ENCODE results near the gene ADM2.
"Not testable (repeated sequence)": the region's sequence is repeated elsewhere in the genome, so short reads cannot be mapped to it uniquely, and the experiment has no call there.

ADM2 gene

GRCh38 chr22:50525104-50525857, 43.9 kb downstream of the ADM2 start, which contains the start of gene SCO2:
TSS of gene SCO2 (minus strand) at chr22:50525598. CDS start at chr22:50524411, 1,187 bp downstream.
- DNase-seq (ENCODE audit: low read depth in 2 of 2): peak; percentile 94 to 95

DNA sequence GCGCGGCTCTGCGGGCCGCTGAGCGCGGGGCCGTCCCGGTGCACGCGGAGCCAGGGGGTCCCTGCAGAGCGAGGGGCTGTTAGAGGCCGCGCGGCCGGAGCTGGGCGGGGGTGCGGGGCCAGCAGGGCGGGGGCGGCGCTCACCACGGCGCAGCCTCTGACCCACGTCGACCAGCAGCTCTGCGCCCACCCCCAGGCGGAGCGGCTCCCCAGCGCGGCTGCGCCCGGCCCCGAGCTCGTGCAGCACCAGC, 44.4 kb downstream of the ADM2 start:
- no peak for DNase-seq (ENCODE audit: low read depth in 2 of 2)

DNA sequence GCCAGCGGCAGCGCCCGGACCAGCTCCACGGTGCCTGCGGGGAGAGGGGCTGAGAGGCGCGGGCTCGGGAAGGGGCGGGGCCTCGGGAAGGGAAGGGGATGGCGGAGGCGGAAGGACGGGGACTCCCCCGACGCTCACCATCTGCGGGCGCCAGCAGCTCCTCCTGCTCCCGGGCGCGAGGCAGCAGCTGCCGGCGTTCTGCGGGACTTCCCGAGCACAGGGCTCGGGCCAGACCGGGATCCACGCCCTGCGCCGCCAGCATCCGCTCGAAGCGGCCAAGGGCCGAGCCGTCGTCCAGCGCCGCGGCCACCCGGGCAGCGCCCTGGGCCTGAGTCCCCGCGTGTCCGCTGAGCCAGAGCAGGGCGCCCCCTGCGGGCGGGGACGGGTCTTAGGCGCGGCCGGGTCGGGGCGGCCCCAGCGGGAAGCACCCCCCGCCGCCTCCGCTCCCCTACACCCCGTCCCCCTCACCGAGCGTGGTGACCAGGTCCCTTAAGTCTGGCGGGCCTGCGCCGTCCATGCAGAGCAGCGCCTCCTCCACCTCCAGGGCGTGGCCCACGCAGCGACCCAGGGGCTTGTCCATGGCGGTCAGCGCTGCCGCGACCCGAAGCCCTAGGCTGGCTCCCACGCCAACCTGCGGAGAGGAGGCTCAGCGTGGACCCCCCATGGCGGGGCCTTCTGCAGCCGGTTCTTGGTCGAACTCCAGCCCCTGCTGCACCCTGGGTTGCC, 44.9 kb downstream of the ADM2 start:
- peak; percentile 56 to 62 for DNase-seq (ENCODE audit: low read depth in 2 of 2)

- no peak for DNase-seq (ENCODE audit: low read depth in 2 of 2)
Measured at GRCh38 chr22:50526834-50527801, 45.8 kb downstream of the ADM2 start.

GRCh38 chr22:50527921-50528681, 46.8 kb downstream of the ADM2 start:
- no peak for DNase-seq (ENCODE audit: low read depth in 2 of 2)

- no peak for DNase-seq (ENCODE audit: low read depth in 2 of 2)
Measured at GRCh38 chr22:50528682-50529415, 47.5 kb downstream of the ADM2 start.

DNA sequence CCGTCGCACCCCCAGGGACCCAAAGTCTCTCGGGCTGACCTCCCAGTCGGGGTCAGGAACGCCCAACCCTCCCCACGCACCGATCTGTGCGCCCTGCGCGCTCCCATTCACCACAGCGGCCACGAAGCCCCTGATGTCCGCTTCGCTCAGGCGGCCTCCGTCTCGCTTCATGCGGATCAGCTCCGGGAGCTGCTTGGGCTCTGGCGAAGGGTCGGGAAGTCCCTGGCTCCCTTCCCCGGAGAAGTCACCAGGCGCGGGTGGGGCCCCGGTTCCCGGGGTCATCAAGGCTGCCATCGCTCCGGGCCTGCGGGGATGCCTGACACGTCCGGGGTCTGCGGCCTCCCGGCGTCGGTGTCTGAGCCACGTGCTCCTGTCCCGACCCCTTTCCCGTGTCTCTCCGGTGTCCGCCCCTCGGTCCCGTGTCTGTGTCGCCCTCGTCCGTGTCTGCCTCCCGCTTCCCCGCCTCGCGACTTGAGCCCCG, 48.1 kb downstream of the ADM2 start:
- DNase-seq (ENCODE audit: low read depth in 2 of 2): no peak

DNA sequence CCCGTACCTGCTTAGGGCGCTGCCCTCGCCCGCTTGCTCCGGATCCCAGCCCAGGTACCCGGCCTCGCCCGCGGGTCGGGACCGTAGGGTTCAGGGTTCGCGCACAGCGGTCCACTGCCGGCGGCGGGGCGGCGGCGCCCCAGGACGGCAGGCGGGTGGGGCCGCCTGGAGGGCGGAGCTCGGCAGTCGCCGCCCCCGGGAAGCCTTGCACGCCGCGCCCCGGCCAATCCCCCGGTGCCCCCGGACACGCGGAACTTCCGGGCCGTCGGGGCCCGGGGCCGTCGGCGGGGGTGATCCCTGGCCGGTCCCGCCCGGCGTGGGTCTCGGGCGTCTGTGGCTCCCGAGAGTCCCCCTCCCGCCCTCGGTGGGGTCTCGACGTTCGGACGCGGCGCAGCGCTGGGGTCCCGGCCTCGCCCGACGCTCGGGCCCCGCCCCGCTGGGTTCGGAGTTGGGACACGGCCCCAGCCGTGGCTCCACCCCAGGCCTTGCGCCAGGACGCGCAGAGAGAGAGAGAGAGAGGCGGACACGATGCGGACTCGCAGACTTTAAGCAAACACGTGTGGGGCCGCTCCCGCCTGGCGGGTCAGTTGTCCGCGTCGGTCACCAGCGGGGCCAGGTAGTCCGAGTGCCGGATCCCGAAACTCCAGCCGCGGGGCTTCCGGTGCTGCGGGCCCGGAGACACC, 48.7 kb downstream of the ADM2 start, which contains the start of gene TYMP:
Gene TYMP, minus strand, starts transcription at position 116 of the 683 bp plus-strand sequence. CDS start 303 bp downstream, outside the sequence.
- DNase-seq (ENCODE audit: low read depth in 2 of 2): no peak

DNA sequence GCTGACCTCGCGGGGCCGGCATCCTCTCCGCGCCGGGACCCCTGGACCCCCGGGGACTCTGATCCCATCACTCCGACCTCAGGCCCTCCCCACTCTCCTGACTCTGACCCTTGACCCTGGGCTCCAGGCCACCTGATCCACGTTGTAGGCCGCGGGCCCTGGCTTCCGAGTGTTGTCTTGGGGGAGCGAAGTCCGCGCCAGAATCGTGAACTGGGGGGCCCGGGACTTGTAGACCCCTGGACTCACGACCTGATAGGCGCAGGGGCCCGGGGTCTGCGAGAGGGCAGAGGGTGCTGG, 49.2 kb downstream of the ADM2 start:
- DNase-seq (ENCODE audit: low read depth in 2 of 2): no peak

DNA sequence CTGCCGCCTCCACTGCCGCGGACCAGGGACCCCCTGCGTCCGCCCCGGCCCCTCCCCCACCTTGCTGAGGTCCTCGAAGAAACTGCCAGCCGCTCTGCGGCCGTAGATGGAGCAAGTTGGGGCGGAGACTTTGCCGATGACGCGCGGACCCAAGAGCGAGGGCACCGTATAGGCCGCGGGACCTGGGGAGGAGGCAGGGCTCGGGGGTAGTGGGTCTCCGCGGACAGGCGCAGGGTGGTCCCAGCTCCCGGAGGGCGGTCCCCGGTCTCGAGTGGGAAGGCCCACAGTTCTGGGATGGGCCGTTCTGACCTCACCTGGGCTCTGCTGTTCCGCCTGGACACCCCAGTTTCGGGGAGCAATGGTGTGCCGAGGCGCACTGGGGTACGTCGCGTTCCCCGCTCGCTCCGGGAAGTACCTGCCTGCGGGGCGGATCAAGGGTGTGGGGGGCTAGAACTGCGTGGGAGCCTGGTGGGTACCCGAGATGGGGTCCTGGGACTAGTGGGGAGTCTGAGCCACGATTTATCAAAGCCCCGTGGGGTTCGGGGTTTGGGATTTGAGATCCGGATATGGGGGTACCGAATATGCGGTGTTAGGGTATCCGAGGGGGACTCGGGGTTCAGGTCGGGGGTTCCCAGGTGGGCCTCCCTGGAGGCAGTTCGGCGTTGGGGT, 49.7 kb downstream of the ADM2 start:
- DNase-seq (ENCODE audit: low read depth in 2 of 2): no peak

- DNase-seq (ENCODE audit: low read depth in 2 of 2): no peak
Measured at GRCh38 chr22:50531546-50531961, 50.2 kb downstream of the ADM2 start.

GRCh38 chr22:50531962-50532674, 50.8 kb downstream of the ADM2 start:
- DNase-seq (ENCODE audit: low read depth in 2 of 2): no peak

DNA sequence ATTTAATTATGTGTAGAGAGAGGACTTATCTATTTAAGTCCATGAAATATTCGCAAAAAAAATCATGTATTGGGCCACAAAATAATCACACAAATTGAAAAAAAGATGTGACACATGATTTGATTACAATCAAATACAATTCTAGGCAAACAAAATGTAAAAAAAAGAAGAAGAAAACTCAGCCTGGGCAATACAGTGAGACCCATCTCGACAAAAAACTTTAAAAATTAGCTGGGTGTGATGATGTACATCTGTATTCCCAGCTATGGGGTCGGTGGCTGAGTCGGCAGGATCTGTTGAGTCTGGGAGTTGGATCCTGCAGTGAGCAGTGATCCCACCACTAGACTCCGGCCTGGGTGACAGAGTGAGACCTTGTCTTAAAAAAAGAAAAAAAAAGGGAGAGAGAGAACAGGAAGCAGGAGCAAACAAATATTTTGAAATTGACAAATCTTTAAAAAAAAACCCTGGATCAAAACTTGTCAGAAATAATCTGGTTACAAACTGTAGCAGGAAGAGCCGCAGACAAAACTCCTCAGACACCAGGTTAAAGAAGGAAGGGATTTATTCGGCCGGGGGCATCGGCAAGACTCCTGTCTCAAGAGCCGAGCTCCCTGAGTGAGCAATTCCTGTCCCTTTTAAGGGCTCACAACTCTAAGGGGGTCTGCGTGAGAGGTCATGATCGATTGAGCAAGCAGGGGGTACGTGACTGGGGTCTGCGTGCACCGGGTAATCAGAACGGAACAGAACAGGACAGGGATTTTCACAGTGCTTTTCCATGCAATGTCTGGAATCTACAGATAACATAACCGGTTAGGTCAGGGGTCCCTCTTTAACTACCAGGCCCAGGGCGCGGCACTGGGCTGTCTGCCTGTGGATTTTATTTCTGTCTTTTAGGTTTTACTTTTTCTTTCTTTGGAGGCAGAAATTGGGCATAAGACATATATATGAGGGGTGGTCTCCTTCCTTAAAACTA, 51.8 kb downstream of the ADM2 start:
- no peak for DNase-seq (ENCODE audit: low read depth in 2 of 2)

DNA sequence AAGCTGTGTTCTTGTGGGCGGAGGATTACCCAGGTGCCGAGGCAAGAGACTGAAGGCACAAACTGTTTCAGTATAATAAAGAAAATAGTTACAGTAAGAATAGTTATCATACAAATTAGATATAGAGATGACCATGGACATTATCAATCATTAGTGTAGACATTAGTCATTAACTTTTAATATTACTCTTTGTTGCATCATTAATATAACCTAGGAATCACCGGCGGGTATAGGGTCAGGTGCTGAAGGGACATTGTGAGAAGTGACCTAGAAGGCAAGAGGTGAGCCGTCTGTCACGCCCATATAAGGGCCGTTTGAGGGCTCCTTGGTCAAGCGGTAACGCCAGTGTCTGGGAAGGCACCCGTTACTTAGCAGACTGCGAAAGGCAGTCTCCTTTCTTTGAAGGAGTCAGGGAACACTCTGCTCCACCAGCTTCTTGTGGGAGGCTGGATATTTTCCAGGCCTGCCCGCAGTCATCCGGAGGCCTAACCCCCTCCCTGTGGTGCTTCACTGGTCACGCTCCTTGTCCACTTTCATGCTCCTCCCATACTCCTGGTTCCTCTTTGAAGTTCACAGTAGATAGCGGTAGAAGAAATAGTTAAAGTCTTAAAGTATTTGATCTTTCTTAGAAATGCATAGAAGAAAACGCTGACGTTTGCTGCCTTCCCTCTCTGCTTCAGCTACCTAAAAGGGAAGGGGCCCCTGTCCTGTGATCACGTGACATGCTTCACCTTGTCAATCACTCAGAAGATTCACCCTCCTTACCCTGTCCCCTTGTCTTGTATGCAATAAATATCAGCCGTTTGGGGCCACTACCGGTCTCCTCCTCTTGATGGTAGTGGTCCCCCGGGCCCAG, 52.7 kb downstream of the ADM2 start:
- not testable (repeated sequence) for DNase-seq (ENCODE audit: low read depth in 2 of 2)

DNA sequence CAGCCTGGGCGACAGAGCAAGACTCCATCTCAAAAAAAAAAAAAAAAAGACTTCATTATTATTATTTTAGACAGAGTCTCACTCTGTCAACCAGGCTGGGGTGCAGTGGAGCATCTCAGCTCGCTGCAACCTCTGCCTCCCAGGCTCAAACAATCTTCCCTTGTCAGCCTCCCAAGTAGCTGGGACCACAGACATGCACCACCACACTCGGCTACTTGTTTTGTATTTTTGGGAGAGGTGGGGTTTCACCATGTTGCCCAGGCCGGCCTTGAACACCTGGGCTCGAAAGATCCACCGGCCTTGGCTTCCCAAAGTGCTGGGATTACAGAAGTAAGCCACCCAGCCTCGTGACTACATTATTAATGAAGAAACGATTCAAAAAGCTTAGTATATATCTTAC, 53.8 kb downstream of the ADM2 start:
- DNase-seq (ENCODE audit: low read depth in 2 of 2): no peak
